A549 (cell line): ENCODE data around the gene EPS8.

Experiments
- CHD4 ChIP-seq: fragments of 200-600 bp; sonication (generic); IDR thresholded peaks from 2 replicates; pipeline ENCODE4 v1.6.1; 2016; ENCODE audit warnings: antibody characterized with exemption, mild to moderate bottlenecking, borderline replicate concordance
- EP300 ChIP-seq, 2 experiments: fragments of >200 bp; sonication (Bioruptor Twin); formaldehyde crosslinking; IDR thresholded peaks; 2 replicates in 1 of 2; 3 replicates in 1 of 2; pipeline ENCODE4 v1.6.1; 2016 to 2017
- KDM1A ChIP-seq: fragments of 200-600 bp; sonication (generic); IDR thresholded peaks from 2 replicates; pipeline ENCODE4 v1.6.1; 2016; ENCODE audit warnings: low read depth, mild to moderate bottlenecking
- POLR2AphosphoS2 ChIP-seq: conservative IDR thresholded peaks from 2 replicates; pipeline ENCODE4 v1.6.1; 2012; ENCODE audit warnings: low read length, improper control_type of control experiment, inconsistent platforms
- RAD21 ChIP-seq, 2 experiments: fragments of >200 bp in 1 of 2; sonication (Bioruptor Twin) in 1 of 2; formaldehyde crosslinking in 1 of 2; IDR thresholded peaks in 1 of 2; conservative IDR thresholded peaks in 1 of 2; 2 replicates in 1 of 2; 3 replicates in 1 of 2; pipeline ENCODE4 v1.6.1; 2012 to 2018; ENCODE audit warnings: inconsistent platforms in 1 of 2
- ZFP36 ChIP-seq: fragments of 450-650 bp; IDR thresholded peaks from 2 replicates; pipeline ENCODE4 v1.6.1; 2014; ENCODE audit warnings: borderline replicate concordance; ENCODE audit not compliant: partially characterized antibody
- TF ChIP-seq, protein P1 (sequence below): fragments of 450-650 bp; IDR thresholded peaks from 2 replicates; pipeline ENCODE4 v1.6.1; 2014; ENCODE audit warnings: antibody characterized with exemption

DNA sequence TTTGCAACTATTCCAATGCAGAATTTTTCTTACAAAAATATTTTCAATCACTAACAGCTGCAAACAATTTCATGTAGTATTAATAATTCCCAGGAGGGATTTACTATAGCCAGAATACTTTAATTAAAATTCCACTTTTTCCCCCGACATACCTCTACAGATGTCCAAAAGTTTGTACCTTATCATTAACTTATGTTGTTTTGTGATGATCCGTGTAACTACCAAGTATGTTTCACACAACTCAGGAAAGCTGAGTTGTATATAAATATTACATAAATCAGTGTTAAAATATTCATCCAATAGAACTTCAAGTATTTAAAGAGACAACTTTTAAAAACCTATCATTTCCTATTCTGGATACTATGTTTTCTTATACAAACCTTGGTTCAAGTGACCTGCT lies 2.4 kb downstream of the EPS8 start:
- no peak for TF ChIP-seq RAD21 (conservative IDR thresholded peaks at IDR 0.05 in 1 of 2, IDR thresholded peaks at IDR 0.05 in 1 of 2)
- TF ChIP-seq, protein P1, sequence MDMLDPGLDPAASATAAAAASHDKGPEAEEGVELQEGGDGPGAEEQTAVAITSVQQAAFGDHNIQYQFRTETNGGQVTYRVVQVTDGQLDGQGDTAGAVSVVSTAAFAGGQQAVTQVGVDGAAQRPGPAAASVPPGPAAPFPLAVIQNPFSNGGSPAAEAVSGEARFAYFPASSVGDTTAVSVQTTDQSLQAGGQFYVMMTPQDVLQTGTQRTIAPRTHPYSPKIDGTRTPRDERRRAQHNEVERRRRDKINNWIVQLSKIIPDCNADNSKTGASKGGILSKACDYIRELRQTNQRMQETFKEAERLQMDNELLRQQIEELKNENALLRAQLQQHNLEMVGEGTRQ = no peak
- TF ChIP-seq ZFP36 = no peak
- no peak for TF ChIP-seq POLR2AphosphoS2
- no peak for TF ChIP-seq KDM1A
- no peak for TF ChIP-seq CHD4
- no peak for TF ChIP-seq EP300 (IDR thresholded peaks at IDR 0.05)
